ENCODE measurements around the gene TCF3.

TCF3 gene

GRCh38 chr19:1560286-1560882, 92.0 kb downstream of the TCF3 start:
- DNase-seq (ENCODE audit: low spot score) = no peak

Data from CD4-positive, alpha-beta T cell treated with Interleukin-15 for 4 hours (primary cell).